Mesenchymal stem cell (in vitro differentiated cells and primary cell): ENCODE data around the gene ZNF134.
A peak's percentile ranks its signal among the peaks of the same experiment; 100 is the strongest.

Experiments used
- DNase-seq: peaks from one replicate; pipeline ENCODE4 v3.0.0-alpha.2; 2013
- H2AFZ ChIP-seq: one replicate; pipeline ENCODE4 v1.6.1; 2013; ENCODE audit warnings: low read depth, mild to moderate bottlenecking, control low read depth, inconsistent platforms, low read length, moderate library complexity
- H2AK5ac ChIP-seq: 2 replicates; pipeline ENCODE4 v1.6.1; 2013; ENCODE audit warnings: low read length, moderate library complexity, mild to moderate bottlenecking, inconsistent platforms; ENCODE audit not compliant: severe bottlenecking
- H2BK120ac ChIP-seq: one replicate; pipeline ENCODE4 v1.6.1; 2013; ENCODE audit warnings: low read depth, mild to moderate bottlenecking, inconsistent platforms, low read length, moderate library complexity
- H2BK12ac ChIP-seq, 2 experiments: one replicate each; pipeline ENCODE4 v1.6.1; 2013; ENCODE audit warnings: inconsistent platforms in 2 of 2, low read length in 2 of 2, mild to moderate bottlenecking in 2 of 2, moderate library complexity in 2 of 2, control low read depth in 1 of 2
- H2BK15ac ChIP-seq: one replicate; pipeline ENCODE4 v1.6.1; 2013; ENCODE audit warnings: mild to moderate bottlenecking, low read depth, inconsistent platforms; ENCODE audit not compliant: poor library complexity, severe bottlenecking
- H2BK5ac ChIP-seq: 2 replicates; pipeline ENCODE4 v1.6.1; 2013; ENCODE audit warnings: low read depth, mild to moderate bottlenecking, low read length, control low read depth, inconsistent platforms; ENCODE audit not compliant: poor library complexity, severe bottlenecking
- H3K14ac ChIP-seq, 2 experiments: one replicate each; pipeline ENCODE4 v1.6.1; 2013; ENCODE audit warnings: inconsistent platforms in 2 of 2, low read length in 2 of 2, control low read depth in 1 of 2, mild to moderate bottlenecking in 1 of 2, moderate library complexity in 1 of 2
- H3K18ac ChIP-seq, 2 experiments: one replicate each; pipeline ENCODE4 v1.6.1; 2013; ENCODE audit warnings: inconsistent platforms in 2 of 2, low read length in 2 of 2, control low read depth in 1 of 2, low read depth in 1 of 2, mild to moderate bottlenecking in 1 of 2
- H3K23ac ChIP-seq, 2 experiments: one replicate each; pipeline ENCODE4 v1.6.1; 2013; ENCODE audit warnings: inconsistent platforms in 2 of 2, low read length in 2 of 2, mild to moderate bottlenecking in 2 of 2, moderate library complexity in 2 of 2, control low read depth in 1 of 2
- H3K27ac ChIP-seq: 2 replicates; pipeline ENCODE4 v1.5.1; 2013; ENCODE audit warnings: mild to moderate bottlenecking, moderate library complexity, low read length, control low read depth, inconsistent platforms; ENCODE audit not compliant: poor library complexity, severe bottlenecking
- H3K27me3 ChIP-seq, 2 experiments: 2 replicates each; pipeline versions ENCODE4 v1.6.1 to v1.7.0; 2013; ENCODE audit warnings: low read length in 2 of 2, mild to moderate bottlenecking in 2 of 2, moderate library complexity in 2 of 2, control low read depth in 1 of 2, inconsistent platforms in 1 of 2; ENCODE audit not compliant: control insufficient read depth in 1 of 2, insufficient read depth in 1 of 2
- H3K36me3 ChIP-seq, 2 experiments: 2 replicates each; pipeline versions ENCODE4 v1.6.1 to v1.7.0; 2013; ENCODE audit warnings: low read length in 2 of 2, control low read depth in 1 of 2, inconsistent platforms in 1 of 2, low read depth in 1 of 2, mild to moderate bottlenecking in 1 of 2; ENCODE audit not compliant: insufficient read depth in 2 of 2, control insufficient read depth in 1 of 2
- H3K4ac ChIP-seq, 2 experiments: one replicate each; pipeline ENCODE4 v1.6.1; 2013; ENCODE audit warnings: inconsistent platforms in 2 of 2, low read length in 2 of 2, mild to moderate bottlenecking in 2 of 2, moderate library complexity in 2 of 2, control low read depth in 1 of 2, low read depth in 1 of 2
- H3K4me1 ChIP-seq: 2 replicates; pipeline ENCODE4 v1.6.1; 2013; ENCODE audit warnings: low read depth, low read length, control low read depth; ENCODE audit not compliant: control insufficient read depth, insufficient read depth
- H3K4me2 ChIP-seq: 2 replicates; pipeline ENCODE4 v1.6.1; 2013; ENCODE audit warnings: low read length, mild to moderate bottlenecking, inconsistent platforms; ENCODE audit not compliant: poor library complexity, severe bottlenecking
- H3K4me3 ChIP-seq, 2 experiments: 2 replicates each; pipeline versions ENCODE4 v1.5.1 to v1.7.0; 2013; ENCODE audit warnings: low read length in 2 of 2, mild to moderate bottlenecking in 2 of 2, control low read depth in 1 of 2, low read depth in 1 of 2; ENCODE audit not compliant: insufficient read depth in 1 of 2
- H3K79me1 ChIP-seq: replicated peaks from 2 replicates; pipeline ENCODE4 v1.6.1; 2013; ENCODE audit warnings: mild to moderate bottlenecking, control low read depth, low read length, inconsistent platforms; ENCODE audit not compliant: poor library complexity, severe bottlenecking
- H3K9ac ChIP-seq: 2 replicates; pipeline ENCODE4 v1.7.0; 2013; ENCODE audit warnings: mild to moderate bottlenecking, low read length, moderate library complexity
- H3K9me3 ChIP-seq: 2 replicates; pipeline ENCODE4 v1.7.0; 2013; ENCODE audit warnings: mild to moderate bottlenecking, low read length; ENCODE audit not compliant: control insufficient read depth
- H4K8ac ChIP-seq: one replicate; pipeline ENCODE4 v1.6.1; 2013; ENCODE audit warnings: inconsistent platforms, mild to moderate bottlenecking, low read length, moderate library complexity
- H4K91ac ChIP-seq: one replicate; pipeline ENCODE4 v1.6.1; 2013; ENCODE audit warnings: mild to moderate bottlenecking, low read length, inconsistent platforms
- WGBS: methylation state at CpG from one replicate; pipeline ENCODE4 v1.1.7; 2013; ENCODE audit warnings: mixed read lengths; 5-methylcytosine and 5-hydroxymethylcytosine counted together

ZNF134 gene

GRCh38 chr19:57664269-57665127, 50.5 kb downstream of the ZNF134 start:
- Histone ChIP-seq H4K91ac (no peak overlapping the region), H3K4me2 (peak overlapping the region; percentile 67), H2BK5ac (no peak overlapping the region), H3K9me3 (no peaks in the 10 kb centered on the region), H3K36me3 (no peaks in the 10 kb centered on the region), H2BK120ac (no peak overlapping the region), H3K4me1 (peaks cover 9% of the 10 kb centered on the region), H2BK15ac (peak overlapping the region; percentile 87), H3K23ac (no peak overlapping the region), H2AK5ac (no peak overlapping the region), H3K9ac (peak overlapping the region; percentile 75), H3K27ac (peak overlapping the region; percentile 38), H4K8ac (peak overlapping the region; percentile 80), H3K4me3 (peak overlapping the region; percentile 64 to 75), H3K4ac (peak overlapping the region in 1 of 2 experiments; percentile 44), H3K79me1 (no peaks in the 10 kb centered on the region), H2AFZ (peak overlapping the region; percentile 73), H3K14ac (no peak overlapping the region), H3K18ac (peak overlapping the region; percentile 52 to 85), H3K27me3 (peaks cover 4 to 5% of the 10 kb centered on the region in 2 experiments), H2BK12ac (peak overlapping the region in 1 of 2 experiments; percentile 59)
- WGBS = 4% methylated on average over 49 of the region's 64 CpGs
- DNase-seq = peak; percentile 66

GRCh38 chr19:57665261-57665806, 51.3 kb downstream of the ZNF134 start:
- Histone ChIP-seq H3K79me1 (no peaks in the 10 kb centered on the region), H2AFZ (no peak overlapping the region), H3K4ac (no peak overlapping the region), H3K4me3 (no peak overlapping the region), H3K18ac (no peak overlapping the region), H3K9ac (no peak overlapping the region), H3K23ac (no peak overlapping the region), H2BK12ac (no peak overlapping the region), H3K27ac (no peak overlapping the region), H3K36me3 (no peaks in the 10 kb centered on the region), H3K14ac (no peak overlapping the region), H3K27me3 (peaks cover 0 to 4% of the 10 kb centered on the region in 2 experiments), H2BK5ac (no peak overlapping the region), H4K91ac (no peak overlapping the region), H2BK120ac (no peak overlapping the region), H3K4me2 (no peak overlapping the region), H3K4me1 (peaks cover 9% of the 10 kb centered on the region), H2AK5ac (no peak overlapping the region), H4K8ac (no peak overlapping the region), H2BK15ac (no peak overlapping the region), H3K9me3 (no peaks in the 10 kb centered on the region)
- WGBS = 92% methylated on average over 8 of the region's 9 CpGs
- DNase-seq = no peak

GRCh38 chr19:57667228-57667627, 53.2 kb downstream of the ZNF134 start:
- Histone ChIP-seq H2BK12ac (no peak overlapping the region), H3K9me3 (no peaks in the 10 kb centered on the region), H2BK5ac (no peak overlapping the region), H3K18ac (no peak overlapping the region), H3K4me1 (peaks cover 9% of the 10 kb centered on the region), H3K14ac (no peak overlapping the region), H2BK120ac (no peak overlapping the region), H3K79me1 (no peaks in the 10 kb centered on the region), H3K23ac (no peak overlapping the region), H4K91ac (no peak overlapping the region), H3K27me3 (no peaks in the 10 kb centered on the region), H2AK5ac (no peak overlapping the region), H3K4me3 (no peak overlapping the region), H3K36me3 (no peaks in the 10 kb centered on the region), H2BK15ac (no peak overlapping the region), H3K27ac (no peak overlapping the region), H3K9ac (no peak overlapping the region), H4K8ac (no peak overlapping the region), H3K4ac (no peak overlapping the region), H2AFZ (no peak overlapping the region), H3K4me2 (no peak overlapping the region)
- 93% methylated on average over 1 of the region's 1 CpG for WGBS
- no peak for DNase-seq

- Histone ChIP-seq H3K9me3 (no peaks in the 10 kb centered on the region), H3K4ac (no peak within 1 kb of the TSS), H4K8ac (no peak within 1 kb of the TSS), H3K9ac (no peak within 1 kb of the TSS), H3K23ac (no peak within 1 kb of the TSS), H3K27ac (no peak within 1 kb of the TSS), H2AK5ac (no peak within 1 kb of the TSS), H3K4me2 (no peak within 1 kb of the TSS), H3K79me1 (no peaks in the 10 kb centered on the region), H3K4me3 (no peak within 1 kb of the TSS), H2BK120ac (no peak within 1 kb of the TSS), H2BK12ac (no peak within 1 kb of the TSS), H2AFZ (no peak within 1 kb of the TSS), H4K91ac (no peak within 1 kb of the TSS), H3K27me3 (no peaks in the 10 kb centered on the region), H3K4me1 (peaks cover 8% of the 10 kb centered on the region), H2BK15ac (no peak within 1 kb of the TSS), H3K36me3 (no peaks in the 10 kb centered on the region), H2BK5ac (no peak within 1 kb of the TSS), H3K18ac (no peak within 1 kb of the TSS), H3K14ac (no peak within 1 kb of the TSS)
- DNase-seq = no peak
- WGBS = 95% methylated on average over 2 of the region's 2 CpGs
Measured at GRCh38 chr19:57668635-57669034, 54.6 kb downstream of the ZNF134 start, which contains the start of gene ZSCAN4. Gene ZSCAN4, plus strand, starts transcription at chr19:57668935. Its CDS starts 7,211 bp downstream, at chr19:57676146.
